ENCODE results near the gene CCM2L. TPM values are rescaled to one million over a fixed set of nuclear protein-coding genes. Genes with fewer than 3 reads are reported as not detected.

The CCM2L gene
- polyA plus RNA-seq, 1 donor (not counting 4 experiments of a cell fraction or from before 2014, with no cell fraction given): not detected

GRCh38 chr20:31975874-31976273 is 34.4 kb upstream of the CCM2L start:
- no peak for DNase-seq (ENCODE audit: low read depth, low spot score)
- Histone ChIP-seq H3K4me2 (ENCODE audit: control insufficient read depth, extremely low read depth, insufficient read depth, low read depth, low read length) (no peak overlapping the region), H3K4me1 (ENCODE audit: control insufficient read depth, extremely low read depth, insufficient read depth, low read length) (no peaks in the 10 kb centered on the region), H3K9me3 (ENCODE audit: control insufficient read depth, low read depth, low read length) (no peaks in the 10 kb centered on the region), H3K27ac (ENCODE audit: control insufficient read depth, insufficient read depth, low read length) (no peak overlapping the region), H3K27me3 (ENCODE audit: control insufficient read depth, extremely low read depth, insufficient read depth, low read length) (peaks cover 14% of the 10 kb centered on the region), H4K20me1 (ENCODE audit: control insufficient read depth, extremely low read depth, insufficient read depth, low read length) (no peaks in the 10 kb centered on the region), H3K9ac (ENCODE audit: control insufficient read depth, extremely low read depth, insufficient read depth, low read length) (no peak overlapping the region), H3K9me1 (ENCODE audit: control insufficient read depth, extremely low read depth, insufficient read depth, low read length) (no peaks in the 10 kb centered on the region), H2AFZ (ENCODE audit: control insufficient read depth, low read length) (no peak overlapping the region), H3K4me3 (ENCODE audit: control insufficient read depth in 2 of 3, extremely low read depth in 1 of 3, insufficient read depth in 2 of 3, low read depth in 1 of 3, low read length in 3 of 3) (no peak overlapping the region), H3K79me2 (ENCODE audit: control insufficient read depth, insufficient read depth, low read length) (no peaks in the 10 kb centered on the region), H3K36me3 (ENCODE audit: control insufficient read depth in 2 of 2, extremely low read depth in 1 of 2, insufficient read depth in 2 of 2, low read length in 2 of 2) (no peaks in the 10 kb centered on the region)
- FAIRE-seq: no peak
- TF ChIP-seq CTCF (optimal IDR thresholded peaks at IDR 0.05 in 1 of 3, IDR thresholded peaks at IDR 0.05 in 1 of 3, conservative IDR thresholded peaks at IDR 0.05 in 1 of 3; ENCODE audit: extremely low read depth in 1 of 3, insufficient read depth in 2 of 3, low read length in 3 of 3): no peak
- TF ChIP-seq EZH2 (IDR thresholded peaks at IDR 0.05; ENCODE audit: low read length): no peak
- dilution Hi-C loops (cut with MboI; ENCODE audit: extremely low pct_ligation_motif_present, low sequenced_read_pairs): no loop called here

- Histone ChIP-seq H3K9me1 (ENCODE audit: control insufficient read depth, extremely low read depth, insufficient read depth, low read length) (no peaks in the 10 kb centered on the region), H3K36me3 (ENCODE audit: control insufficient read depth in 2 of 2, extremely low read depth in 1 of 2, insufficient read depth in 2 of 2, low read length in 2 of 2) (no peaks in the 10 kb centered on the region), H3K9me3 (ENCODE audit: control insufficient read depth, low read depth, low read length) (no peaks in the 10 kb centered on the region), H3K4me2 (ENCODE audit: control insufficient read depth, extremely low read depth, insufficient read depth, low read depth, low read length) (no peak overlapping the region), H3K79me2 (ENCODE audit: control insufficient read depth, insufficient read depth, low read length) (no peaks in the 10 kb centered on the region), H3K27me3 (ENCODE audit: control insufficient read depth, extremely low read depth, insufficient read depth, low read length) (peaks cover 17% of the 10 kb centered on the region), H3K4me3 (ENCODE audit: control insufficient read depth in 2 of 3, extremely low read depth in 1 of 3, insufficient read depth in 2 of 3, low read depth in 1 of 3, low read length in 3 of 3) (no peak overlapping the region), H2AFZ (ENCODE audit: control insufficient read depth, low read length) (no peak overlapping the region), H3K4me1 (ENCODE audit: control insufficient read depth, extremely low read depth, insufficient read depth, low read length) (no peaks in the 10 kb centered on the region), H3K27ac (ENCODE audit: control insufficient read depth, insufficient read depth, low read length) (no peak overlapping the region), H3K9ac (ENCODE audit: control insufficient read depth, extremely low read depth, insufficient read depth, low read length) (no peak overlapping the region), H4K20me1 (ENCODE audit: control insufficient read depth, extremely low read depth, insufficient read depth, low read length) (no peaks in the 10 kb centered on the region)
- FAIRE-seq (no peak), DNase-seq (ENCODE audit: low read depth, low spot score) (no peak)
- TF ChIP-seq EZH2 (IDR thresholded peaks at IDR 0.05; ENCODE audit: low read length): no peak
- no peak for TF ChIP-seq CTCF (optimal IDR thresholded peaks at IDR 0.05 in 1 of 3, IDR thresholded peaks at IDR 0.05 in 1 of 3, conservative IDR thresholded peaks at IDR 0.05 in 1 of 3; ENCODE audit: extremely low read depth in 1 of 3, insufficient read depth in 2 of 3, low read length in 3 of 3)
- dilution Hi-C loops (cut with MboI; ENCODE audit: extremely low pct_ligation_motif_present, low sequenced_read_pairs): no loop called here
Observed at GRCh38 chr20:31977080-31977479, 33.2 kb upstream of the CCM2L start.
